Esophagus muscularis mucosa (tissue), 4 donors: ENCODE measurements around the gene TTN.

Source experiments
- CTCF ChIP-seq, 3 experiments: fragments of 200-600 bp in 2 of 3; fragments of 450-650 bp in 1 of 3; sonication (generic) in 2 of 3; IDR thresholded peaks; one replicate each; pipeline ENCODE4 v1.5.1; 2017 to 2019; ENCODE audit warnings: antibody characterized with exemption in 3 of 3, mild to moderate bottlenecking in 2 of 3, moderate library complexity in 1 of 3
- EP300 ChIP-seq: sonication (generic); formaldehyde crosslinking; IDR thresholded peaks from one replicate; pipeline ENCODE4 v1.6.1; 2017; ENCODE audit warnings: antibody characterized with exemption
- POLR2AphosphoS5 ChIP-seq, 2 donors: sonication (generic); formaldehyde crosslinking; IDR thresholded peaks; one replicate each; pipeline ENCODE4 v1.6.1; 2017; ENCODE audit warnings: antibody characterized with exemption in 2 of 2

GRCh38 chr2:178628605-178629004 lies 178.6 kb downstream of the TTN start:
- no peak for TF ChIP-seq CTCF (IDR thresholded peaks at IDR 0.05)
- TF ChIP-seq EP300 = no peak
- no peak for TF ChIP-seq POLR2AphosphoS5 (IDR thresholded peaks at IDR 0.05)
